H1 (cell line): Measurements from ENCODE around the gene CHCHD3. TPM values are rescaled to one million over a fixed set of nuclear protein-coding genes. Genes with fewer than 3 reads are reported as not detected.

Experiments used
- CTCF ChIA-PET: fragments of 300-600 bp; sonication (Branson Sonifier 250); formaldehyde crosslinking; loops from one replicate; lab custom pipeline; 2021; ENCODE audit not compliant: partially characterized antibody; lab: Charles Lee
- POLR2A ChIA-PET: fragments of 300-600 bp; sonication (Branson Sonifier 250); formaldehyde crosslinking; loops from one replicate; lab custom pipeline; 2021; ENCODE audit warnings: inconsistent platforms; ENCODE audit not compliant: partially characterized antibody; lab: Charles Lee
- DNase-seq, 2 experiments: peaks; one replicate each; pipeline versions ENCODE4 v3.0.0 to v3.0.0-alpha.2; 2010 to 2022; ENCODE audit warnings: low spot score in 2 of 2, low read depth in 1 of 2, mixed read lengths in 1 of 2
- FAIRE-seq: peaks from 2 replicates; lab custom pipeline; 2011; peaks lifted over from hg19 to GRCh38; lab: Jason Lieb, UNC
- H2AFZ ChIP-seq: 2 replicates; pipeline ENCODE4 v1.8.1; 2012; ENCODE audit warnings: low read length, inconsistent platforms
- H2AK5ac ChIP-seq: 2 replicates; pipeline ENCODE4 v1.6.1; 2013; ENCODE audit warnings: low read depth, low read length
- H2BK120ac ChIP-seq: replicated peaks from 2 replicates; pipeline ENCODE3; 2013; ENCODE audit warnings: low read depth, low read length, inconsistent platforms
- H2BK12ac ChIP-seq: 2 replicates; pipeline ENCODE4 v1.6.1; 2013; ENCODE audit warnings: low read depth, low read length
- H2BK15ac ChIP-seq: 2 replicates; pipeline ENCODE4 v1.6.1; 2013; ENCODE audit warnings: low read length
- H2BK20ac ChIP-seq: 2 replicates; pipeline ENCODE4 v1.6.1; 2013; ENCODE audit warnings: low read length
- H2BK5ac ChIP-seq: 2 replicates; pipeline ENCODE4 v1.6.1; 2013; ENCODE audit warnings: low read depth, low read length
- H3K14ac ChIP-seq: 2 replicates; pipeline ENCODE4 v1.6.1; 2013; ENCODE audit warnings: inconsistent platforms; ENCODE audit not compliant: insufficient read length
- H3K18ac ChIP-seq: 2 replicates; pipeline ENCODE4 v1.6.1; 2013; ENCODE audit warnings: low read length; ENCODE audit errors: extremely low read depth
- H3K23ac ChIP-seq: 2 replicates; pipeline ENCODE4 v1.6.1; 2013; ENCODE audit warnings: inconsistent platforms; ENCODE audit not compliant: insufficient read length
- H3K23me2 ChIP-seq: 2 replicates; pipeline ENCODE4 v1.6.1; 2013; ENCODE audit warnings: low read depth, low read length
- H3K27ac ChIP-seq: 2 replicates; pipeline ENCODE4 v1.6.1; 2011; ENCODE audit warnings: low read depth, low read length, inconsistent platforms
- H3K27me3 ChIP-seq, 4 experiments: replicated peaks in 1 of 4; 1 replicate in 1 of 4; 2 replicates in 3 of 4; pipeline versions ENCODE4 v1.6.1 to v1.8.1; 2011 to 2013; ENCODE audit warnings: low read length in 3 of 4, mild to moderate bottlenecking in 3 of 4, inconsistent platforms in 2 of 4, mixed read lengths in 2 of 4, moderate library complexity in 1 of 4; ENCODE audit not compliant: control insufficient read depth in 3 of 4, insufficient read depth in 3 of 4; ENCODE audit errors: extremely low read depth in 1 of 4
- H3K36me3 ChIP-seq, 4 experiments: 2 replicates each; pipeline versions ENCODE4 v1.6.1 to v1.8.1; 2011 to 2013; ENCODE audit warnings: mild to moderate bottlenecking in 4 of 4, low read length in 3 of 4, moderate library complexity in 2 of 4, control low read depth in 1 of 4, inconsistent platforms in 1 of 4; ENCODE audit not compliant: insufficient read depth in 4 of 4, control insufficient read depth in 2 of 4
- H3K4ac ChIP-seq: replicated peaks from 2 replicates; pipeline ENCODE3; 2013; ENCODE audit warnings: low read length, low read depth, mixed read lengths, inconsistent platforms; ENCODE audit not compliant: insufficient read length
- H3K4me1 ChIP-seq, 4 experiments: replicated peaks in 1 of 4; 1 replicate in 1 of 4; 2 replicates in 3 of 4; pipeline versions ENCODE4 v1.6.1 to v1.8.1; 2011 to 2013; ENCODE audit warnings: low read length in 3 of 4, inconsistent platforms in 2 of 4, mixed read lengths in 1 of 4; ENCODE audit not compliant: insufficient read depth in 4 of 4, control insufficient read depth in 3 of 4
- H3K4me2 ChIP-seq, 2 experiments: 2 replicates each; pipeline versions ENCODE4 v1.6.1 to v1.8.1; 2011 to 2013; ENCODE audit warnings: low read depth in 2 of 2, low read length in 2 of 2, control low read depth in 1 of 2, inconsistent platforms in 1 of 2, mild to moderate bottlenecking in 1 of 2; ENCODE audit not compliant: insufficient read depth in 1 of 2
- H3K4me3 ChIP-seq, 4 experiments: fragments of 200-600, 300-600 bp in 1 of 4; sonication (generic), shearing (Covaris generic), sonication (Bioruptor Twin) in 1 of 4; 2 replicates each; pipeline versions ENCODE4 v1.5.1 to v1.8.1; 2011 to 2016; ENCODE audit warnings: low read length in 4 of 4, low read depth in 3 of 4, control low read depth in 2 of 4, inconsistent platforms in 2 of 4, mild to moderate bottlenecking in 2 of 4, mixed read lengths in 1 of 4, moderate library complexity in 1 of 4; ENCODE audit not compliant: insufficient read depth in 2 of 4; ENCODE audit errors: extremely low read depth in 1 of 4
- H3K56ac ChIP-seq: replicated peaks from 2 replicates; pipeline ENCODE3; 2013; ENCODE audit warnings: low read depth, mild to moderate bottlenecking, mixed read lengths, low read length, inconsistent platforms; ENCODE audit not compliant: insufficient read length
- H3K79me1 ChIP-seq: 2 replicates; pipeline ENCODE4 v1.6.1; 2013; ENCODE audit warnings: low read depth, low read length, control low read depth
- H3K79me2 ChIP-seq, 2 experiments: 2 replicates each; pipeline versions ENCODE4 v1.6.1 to v1.8.1; 2012 to 2013; ENCODE audit warnings: low read length in 2 of 2, mild to moderate bottlenecking in 2 of 2, inconsistent platforms in 1 of 2; ENCODE audit not compliant: insufficient read depth in 2 of 2, control insufficient read depth in 1 of 2
- H3K9ac ChIP-seq, 4 experiments: replicated peaks in 1 of 4; 1 replicate in 1 of 4; 2 replicates in 3 of 4; pipeline versions ENCODE4 v1.6.1 to v1.8.1; 2011 to 2013; ENCODE audit warnings: low read depth in 3 of 4, low read length in 3 of 4, control low read depth in 2 of 4, mild to moderate bottlenecking in 2 of 4, moderate library complexity in 2 of 4, inconsistent platforms in 1 of 4; ENCODE audit errors: extremely low read depth in 1 of 4
- H3K9me3 ChIP-seq, 2 experiments: 2 replicates each; pipeline versions ENCODE4 v1.6.1 to v1.8.1; 2012 to 2013; ENCODE audit warnings: mild to moderate bottlenecking in 2 of 2, moderate library complexity in 2 of 2, control low read depth in 1 of 2, inconsistent platforms in 1 of 2, low read depth in 1 of 2, low read length in 1 of 2, mixed read lengths in 1 of 2; ENCODE audit not compliant: insufficient read depth in 2 of 2
- H4K20me1 ChIP-seq, 2 experiments: replicated peaks in 1 of 2; 2 replicates each; pipeline versions ENCODE3 to v1.8.1; 2011 to 2013; ENCODE audit warnings: inconsistent platforms in 2 of 2, low read length in 2 of 2, mild to moderate bottlenecking in 1 of 2; ENCODE audit not compliant: insufficient read depth in 2 of 2, control insufficient read depth in 1 of 2
- H4K5ac ChIP-seq: 2 replicates; pipeline ENCODE4 v1.6.1; 2013; ENCODE audit warnings: low read length, low read depth, mixed read lengths, inconsistent platforms; ENCODE audit not compliant: insufficient read length
- H4K8ac ChIP-seq: 2 replicates; pipeline ENCODE4 v1.8.0; 2013; ENCODE audit warnings: mild to moderate bottlenecking, moderate library complexity, low read length, inconsistent platforms; ENCODE audit not compliant: insufficient read depth; ENCODE audit errors: extremely low read depth
- H4K91ac ChIP-seq: replicated peaks from 2 replicates; pipeline ENCODE3; 2013; ENCODE audit warnings: low read length, mixed read lengths, inconsistent platforms; ENCODE audit not compliant: insufficient read length
- HDAC6 ChIP-seq: IDR thresholded peaks from one replicate; pipeline ENCODE4 v1.7.1; 2012; ENCODE audit warnings: low read depth, mild to moderate bottlenecking, inconsistent platforms, low read length, moderate library complexity
- WGBS, 2 experiments: shearing (Covaris generic) in 1 of 2; methylation state at CpG; one replicate each; pipeline versions ENCODE4 v1.1.6 to v1.1.7; 2013 to 2015; ENCODE audit warnings: low lambda C conversion rate in 2 of 2, mixed read lengths in 2 of 2, inconsistent platforms in 1 of 2, low coverage in 1 of 2, missing lambda C conversion rate in 1 of 2; ENCODE audit not compliant: insufficient replicate concordance in 2 of 2, insufficient coverage in 1 of 2, insufficient read length in 1 of 2; ENCODE audit errors: extremely low coverage in 1 of 2, missing lambda C conversion rate in 1 of 2; 5-methylcytosine and 5-hydroxymethylcytosine counted together
- polyA plus RNA-seq, 7 experiments: library from polyadenylated mRNA; depleted of rRNA in 3 of 7; stranded (reverse) in 5 of 7; unstranded in 2 of 7; fragments of >200 nt in 5 of 7; fragments of 200-250 nt in 2 of 7; gene quantifications; 1 replicate in 5 of 7; 2 replicates in 1 of 7; 4 replicates in 1 of 7; pipeline versions ENCODE4 v1.2.1 to v1.2.3, GENCODE V29; 2011 to 2013; ENCODE audit warnings: missing spikeins in 2 of 7, mixed read lengths in 2 of 7
- total RNA-seq: library from RNA; stranded (reverse); fragmentation: NEBNext Ultra II Directional; extraction: Animal tissue kit (Norgen Biotek cat#: 25700); gene quantifications from 2 replicates; pipeline ENCODE4 v1.2.1, GENCODE V29; 2021

CHCHD3 gene
- total and polyA plus RNA-seq, 2 of the 8 experiments (the other 6 are each of a cell fraction or from before 2014, with no cell fraction given): 42.9 to 137 TPM

GRCh38 chr7:132817949-132818348, 263.9 kb downstream of the CHCHD3 start:
- CTCF ChIA-PET: interaction anchor here (0.8 to 1.0 kb wide), 2 partner anchors 9 to 162 kb away, joined by 3 read pairs; no protein-coding TSS in a partner anchor
- H3K23me2 ChIP-seq: no peaks in the 10 kb centered on the region
- H3K9me3 ChIP-seq: no peaks in the 10 kb centered on the region
- H3K18ac ChIP-seq: no peak overlapping the region
- H2BK5ac ChIP-seq: no peak overlapping the region
- no peak overlapping the region for H2BK20ac ChIP-seq
- H2BK120ac ChIP-seq: no peak overlapping the region
- no peak overlapping the region for H3K56ac ChIP-seq
- no peak overlapping the region for H2BK12ac ChIP-seq
- no peaks in the 10 kb centered on the region for H4K20me1 ChIP-seq
- H3K9ac ChIP-seq: no peak overlapping the region
- FAIRE-seq (no peak), DNase-seq (no peak)
- H3K27ac ChIP-seq: no peak overlapping the region
- H2AK5ac ChIP-seq: no peak overlapping the region
- WGBS, 2 experiments: 94% methylated on average over 5 of the region's 5 CpGs; no CpG with 5 or more reads in 1 of the 2 experiments
- no peaks in the 10 kb centered on the region for H3K36me3 ChIP-seq
- H3K4ac ChIP-seq: no peak overlapping the region
- no peak overlapping the region for H3K23ac ChIP-seq
- no peak overlapping the region for H4K8ac ChIP-seq
- no peak overlapping the region for H3K14ac ChIP-seq
- no peaks in the 10 kb centered on the region for H3K79me1 ChIP-seq
- H2AFZ ChIP-seq: no peak overlapping the region
- no peak overlapping the region for H3K4me2 ChIP-seq
- H3K27me3 ChIP-seq: no peaks in the 10 kb centered on the region
- POLR2A ChIA-PET: no interaction called here
- H2BK15ac ChIP-seq: no peak overlapping the region
- no peak overlapping the region for H4K91ac ChIP-seq
- H4K5ac ChIP-seq: no peak overlapping the region
- no peaks in the 10 kb centered on the region for H3K4me1 ChIP-seq
- no peak overlapping the region for H3K4me3 ChIP-seq
- no peaks in the 10 kb centered on the region for H3K79me2 ChIP-seq
- no peak for TF ChIP-seq HDAC6
